HFFc6 (cell line): ENCODE measurements around the gene FAIM2. TPM values are rescaled to one million over a fixed set of nuclear protein-coding genes. Genes with fewer than 3 reads are reported as not detected.

ENCODE experiments used
- DNase-seq: peaks from one replicate; pipeline ENCODE4 v3.0.0-alpha.2; 2018
- H3K27ac Mint-ChIP-seq: 2 replicates; pipeline ENCODE4 v1.8.0; 2020; ENCODE audit warnings: mild to moderate bottlenecking, mixed read lengths
- H3K27me3 Mint-ChIP-seq: 2 replicates; pipeline ENCODE4 v1.8.0; 2021; ENCODE audit warnings: mild to moderate bottlenecking, moderate library complexity, mixed read lengths; ENCODE audit not compliant: insufficient read depth
- H3K36me3 Mint-ChIP-seq: 2 replicates; pipeline ENCODE4 v1.8.0; 2021; ENCODE audit warnings: low read depth, mixed read lengths
- H3K4me1 Mint-ChIP-seq: 2 replicates; pipeline ENCODE4 v1.8.0; 2020; ENCODE audit warnings: low read depth, mixed read lengths
- H3K4me3 Mint-ChIP-seq: 2 replicates; pipeline ENCODE4 v1.8.0; 2020; ENCODE audit warnings: mild to moderate bottlenecking, moderate library complexity, mixed read lengths
- H3K9me3 Mint-ChIP-seq: 2 replicates; pipeline ENCODE4 v1.8.0; 2020; ENCODE audit warnings: mild to moderate bottlenecking, mixed read lengths
- CTCF ChIP-seq: fragments of 200-600 bp; sonication (generic); IDR thresholded peaks from 2 replicates; pipeline ENCODE4 v1.5.0; 2021; ENCODE audit warnings: antibody characterized with exemption, mild to moderate bottlenecking
- total RNA-seq, 6 experiments: library from RNA; stranded (reverse); fragmentation: NEBNext Ultra II Directional; extraction: Animal tissue kit (Norgen Biotek cat#: 25700); gene quantifications; 2 replicates in 1 of 6; 3 replicates in 5 of 6; pipeline ENCODE4 v1.2.3, GENCODE V29; 2021

FAIM2 gene
- total RNA-seq, 6 experiments from 2014 or later = 0.24 to 1.1 (median 1.1) TPM

GRCh38 chr12:49827401-49828099 is 76.2 kb downstream of the FAIM2 start:
- DNase-seq = peak; percentile 61
- Mint-ChIP-seq H3K4me1 (peaks cover 51% of the 10 kb centered on the region), H3K27ac (peak overlapping the region; percentile 75), H3K9me3 (no peaks in the 10 kb centered on the region), H3K4me3 (peak overlapping the region; percentile 96), H3K27me3 (peaks cover 2% of the 10 kb centered on the region; the same call in 1 of the 2 replicates), H3K36me3 (no peaks in the 10 kb centered on the region)
- TF ChIP-seq CTCF = no peak

- Mint-ChIP-seq H3K27me3 (peaks cover 2% of the 10 kb centered on the region; the same call in 1 of the 2 replicates), H3K36me3 (no peaks in the 10 kb centered on the region), H3K9me3 (no peaks in the 10 kb centered on the region), H3K4me1 (peaks cover 49% of the 10 kb centered on the region), H3K27ac (peak overlapping the region; percentile 75), H3K4me3 (peak overlapping the region; percentile 96)
- no peak for DNase-seq
- no peak for TF ChIP-seq CTCF
Measured at GRCh38 chr12:49827051-49827400, 76.7 kb downstream of the FAIM2 start.

GRCh38 chr12:49825971-49826421 is 77.7 kb downstream of the FAIM2 start:
- Mint-ChIP-seq H3K27me3 (peaks cover 2% of the 10 kb centered on the region; the same call in 1 of the 2 replicates), H3K9me3 (no peaks in the 10 kb centered on the region), H3K4me3 (peak overlapping the region; percentile 96), H3K27ac (peak overlapping the region; percentile 75), H3K36me3 (no peaks in the 10 kb centered on the region), H3K4me1 (peaks cover 60% of the 10 kb centered on the region)
- no peak for DNase-seq
- no peak for TF ChIP-seq CTCF

GRCh38 chr12:49825360-49825970 is 78.2 kb downstream of the FAIM2 start:
- Mint-ChIP-seq H3K9me3 (no peaks in the 10 kb centered on the region), H3K27me3 (peaks cover 2% of the 10 kb centered on the region; the same call in 1 of the 2 replicates), H3K27ac (peak overlapping the region; percentile 75), H3K36me3 (no peaks in the 10 kb centered on the region), H3K4me1 (peaks cover 63% of the 10 kb centered on the region), H3K4me3 (peak overlapping the region; percentile 67)
- no peak for TF ChIP-seq CTCF
- DNase-seq = peak; percentile 48

GRCh38 chr12:49824895-49825294 is 78.8 kb downstream of the FAIM2 start:
- peak; percentile 63 for DNase-seq
- no peak for TF ChIP-seq CTCF
- peaks cover 64% of the 10 kb centered on the region for H3K4me1 Mint-ChIP-seq
- peak overlapping the region; percentile 67 for H3K4me3 Mint-ChIP-seq
- H3K9me3 Mint-ChIP-seq = no peaks in the 10 kb centered on the region
- H3K27ac Mint-ChIP-seq = peak overlapping the region; percentile 75
- peaks cover 2% of the 10 kb centered on the region; the same call in 1 of the 2 replicates for H3K27me3 Mint-ChIP-seq
- H3K36me3 Mint-ChIP-seq = no peaks in the 10 kb centered on the region
